ENCODE measurements around the gene CLDN9. TPM values are rescaled to one million over a fixed set of nuclear protein-coding genes. Genes with fewer than 3 reads are reported as not detected.

CLDN9 gene
- total RNA-seq, 1 experiment from 2014 or later = not detected

DNA sequence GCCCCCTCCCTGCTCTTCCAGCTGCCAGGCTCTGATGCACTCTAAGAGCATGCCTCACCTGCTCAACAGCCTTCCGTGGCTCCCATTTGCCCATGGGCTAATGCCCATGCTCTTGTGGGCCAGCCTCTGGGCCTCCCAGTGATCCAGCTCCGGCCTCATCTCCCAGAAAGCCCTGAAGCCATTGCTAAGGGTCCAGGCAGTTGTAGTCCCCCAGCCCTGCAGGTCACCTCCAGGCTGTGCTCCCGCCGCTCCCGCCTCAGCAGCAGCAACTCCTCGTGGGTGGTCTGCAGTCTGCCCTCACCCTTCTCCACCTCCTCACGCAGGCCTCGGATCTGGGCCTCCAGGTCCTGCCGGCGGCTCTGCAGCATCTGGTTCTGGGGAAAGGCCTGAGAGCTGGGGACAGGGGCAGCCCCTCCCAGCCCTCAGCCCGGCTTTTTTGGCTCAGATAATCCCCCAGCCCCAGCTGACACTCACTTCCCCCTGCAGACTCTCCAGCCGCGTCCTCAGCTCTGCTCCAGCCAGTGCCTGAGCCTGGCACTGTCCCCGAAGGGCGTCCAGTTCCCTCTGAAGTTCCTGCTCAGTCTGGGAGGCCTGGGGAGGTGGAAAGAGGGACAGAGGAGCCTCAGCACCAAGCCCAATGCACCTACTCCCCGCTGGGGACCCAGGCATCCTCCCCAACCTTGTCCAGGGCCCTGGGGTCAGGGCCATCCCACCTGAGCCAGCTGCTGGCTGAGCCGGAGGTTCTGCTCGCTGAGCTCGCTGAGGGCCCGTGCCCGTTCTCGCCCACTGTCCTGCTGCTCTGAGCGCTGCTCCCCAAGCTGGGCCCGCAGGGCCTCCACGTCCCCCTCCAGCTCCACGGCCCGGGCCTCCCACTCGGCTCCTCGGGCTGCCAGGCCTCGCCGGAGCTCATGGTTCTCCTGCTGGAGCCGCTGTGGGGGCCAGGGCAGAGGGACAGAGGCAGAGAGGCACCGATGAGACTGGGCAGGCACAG lies 17.8 kb downstream of the CLDN9 start:
- no peak for DNase-seq (ENCODE audit: low read depth in 1 of 2, low spot score in 2 of 2)
- Histone ChIP-seq H3K27me3 (replicated peaks) (peaks cover 43% of the 10 kb centered on the region), H3K4me1 (replicated peaks) (no peaks in the 10 kb centered on the region), H3K9me3 (replicated peaks) (no peaks in the 10 kb centered on the region), H3K36me3 (peaks cover 26% of the 10 kb centered on the region), H3K4me3 (no peak overlapping the region), H3K27ac (no peak overlapping the region)

DNA sequence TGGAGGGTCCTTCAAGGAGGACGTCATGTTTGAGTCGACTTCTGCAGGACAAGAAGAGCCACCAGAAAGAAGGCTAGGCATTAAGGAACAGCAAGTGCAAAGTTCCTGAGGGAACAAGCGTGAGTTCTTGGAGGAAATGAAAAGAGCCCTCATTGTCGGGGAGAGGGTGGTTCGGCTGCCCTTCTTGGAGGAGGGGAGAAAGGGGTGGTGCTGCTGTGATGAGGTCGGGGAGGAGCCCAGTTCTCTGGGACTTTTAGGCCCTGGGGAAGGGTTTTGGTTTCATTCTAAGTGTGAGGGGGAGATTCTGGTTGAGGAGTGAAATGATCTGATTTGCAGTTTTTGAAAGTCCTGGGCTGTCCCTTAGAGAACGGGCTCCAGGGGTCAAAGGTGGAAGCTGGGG lies 19.9 kb downstream of the CLDN9 start:
- peaks cover 7% of the 10 kb centered on the region; the same call in 1 of the 2 replicates for H3K36me3 ChIP-seq
- no peak for DNase-seq (ENCODE audit: low read depth in 1 of 2, low spot score in 2 of 2)
- H3K4me3 ChIP-seq = no peak overlapping the region
- no peaks in the 10 kb centered on the region for H3K4me1 ChIP-seq (replicated peaks)
- H3K27me3 ChIP-seq (replicated peaks) = peaks cover 61% of the 10 kb centered on the region
- no peaks in the 10 kb centered on the region for H3K9me3 ChIP-seq (replicated peaks)
- H3K27ac ChIP-seq = no peak overlapping the region

DNA sequence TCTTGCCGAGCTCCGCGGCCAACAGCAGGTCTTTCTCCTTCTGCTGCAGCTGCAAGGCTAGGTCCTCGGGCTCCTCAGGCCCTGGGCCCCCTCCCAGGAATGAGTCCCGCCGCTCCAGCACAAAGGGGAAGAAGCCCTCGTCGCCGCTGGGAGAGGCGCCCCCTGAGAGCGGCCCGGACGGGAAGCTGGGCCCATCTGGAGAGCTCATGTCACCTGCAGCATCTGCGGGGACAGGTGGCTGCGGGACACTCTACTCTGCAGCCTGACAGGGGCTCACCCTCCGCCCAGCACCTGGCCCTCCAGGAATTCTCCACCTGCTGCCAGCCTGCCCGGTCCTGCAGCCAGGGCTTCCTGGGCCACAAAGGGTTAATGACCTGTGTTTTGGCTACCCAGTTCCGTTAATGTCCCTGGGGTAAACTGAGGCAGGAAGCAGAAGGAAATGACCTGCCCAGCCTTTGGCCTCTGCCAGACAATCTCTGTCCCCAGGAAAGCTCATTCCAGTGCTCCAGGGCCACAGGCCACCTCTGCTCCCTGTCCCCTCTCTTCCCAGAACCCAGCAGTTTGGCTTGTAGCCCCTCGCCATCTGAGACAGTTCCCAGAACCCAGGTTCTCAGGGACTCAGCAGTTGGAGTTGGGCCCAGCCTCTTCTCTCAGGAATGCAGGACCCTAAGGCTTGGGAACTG lies 22.7 kb downstream of the CLDN9 start:
- H3K4me3 ChIP-seq = no peak overlapping the region
- peaks cover 68% of the 10 kb centered on the region for H3K27me3 ChIP-seq (replicated peaks)
- no peak for DNase-seq (ENCODE audit: low read depth in 1 of 2, low spot score in 2 of 2)
- no peaks in the 10 kb centered on the region for H3K36me3 ChIP-seq
- H3K27ac ChIP-seq = no peak overlapping the region
- H3K9me3 ChIP-seq (replicated peaks) = no peaks in the 10 kb centered on the region
- no peaks in the 10 kb centered on the region for H3K4me1 ChIP-seq (replicated peaks)

DNA sequence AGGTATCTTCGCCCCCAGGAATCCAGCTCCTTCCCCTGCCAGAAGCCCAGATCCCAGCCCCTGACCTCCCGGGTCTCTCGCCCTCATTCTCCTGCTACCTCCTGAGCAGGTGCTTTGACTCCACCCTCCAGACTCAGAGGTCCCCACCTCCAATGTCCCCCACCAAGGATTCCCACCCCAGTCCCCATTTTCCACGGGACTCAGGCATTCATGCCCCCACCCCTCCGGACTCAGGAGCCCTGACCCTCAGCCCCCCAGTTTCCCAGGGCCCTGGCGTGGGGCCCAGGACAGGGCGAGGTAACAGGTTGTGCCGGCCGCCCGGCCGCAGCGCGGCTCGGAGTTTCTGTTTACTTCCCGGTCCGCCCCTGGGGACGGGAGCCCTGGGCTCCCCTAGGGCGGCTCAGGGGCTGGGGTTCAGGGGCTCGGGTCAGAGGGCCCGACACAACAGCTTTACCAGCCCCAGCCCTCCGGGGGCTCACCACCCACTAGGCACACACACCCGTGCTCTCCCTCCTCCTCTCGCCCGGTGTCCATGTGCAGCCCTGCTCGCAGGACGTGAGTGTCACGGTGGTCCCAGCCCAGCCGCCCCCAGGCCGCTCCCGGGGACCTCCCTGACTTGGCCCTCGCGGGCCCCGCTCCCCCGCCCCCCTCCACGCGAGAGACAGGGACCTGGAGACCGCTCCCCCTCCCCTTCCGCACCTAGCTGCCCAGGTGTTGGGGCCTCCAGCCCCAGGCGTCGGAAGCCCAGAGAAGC lies 23.4 kb downstream of the CLDN9 start:
- no peak for DNase-seq (ENCODE audit: low read depth in 1 of 2, low spot score in 2 of 2)
- Histone ChIP-seq H3K36me3 (no peaks in the 10 kb centered on the region), H3K27ac (no peak overlapping the region), H3K4me1 (replicated peaks) (no peaks in the 10 kb centered on the region), H3K9me3 (replicated peaks) (no peaks in the 10 kb centered on the region), H3K4me3 (no peak overlapping the region), H3K27me3 (replicated peaks) (peaks cover 75% of the 10 kb centered on the region)

DNA sequence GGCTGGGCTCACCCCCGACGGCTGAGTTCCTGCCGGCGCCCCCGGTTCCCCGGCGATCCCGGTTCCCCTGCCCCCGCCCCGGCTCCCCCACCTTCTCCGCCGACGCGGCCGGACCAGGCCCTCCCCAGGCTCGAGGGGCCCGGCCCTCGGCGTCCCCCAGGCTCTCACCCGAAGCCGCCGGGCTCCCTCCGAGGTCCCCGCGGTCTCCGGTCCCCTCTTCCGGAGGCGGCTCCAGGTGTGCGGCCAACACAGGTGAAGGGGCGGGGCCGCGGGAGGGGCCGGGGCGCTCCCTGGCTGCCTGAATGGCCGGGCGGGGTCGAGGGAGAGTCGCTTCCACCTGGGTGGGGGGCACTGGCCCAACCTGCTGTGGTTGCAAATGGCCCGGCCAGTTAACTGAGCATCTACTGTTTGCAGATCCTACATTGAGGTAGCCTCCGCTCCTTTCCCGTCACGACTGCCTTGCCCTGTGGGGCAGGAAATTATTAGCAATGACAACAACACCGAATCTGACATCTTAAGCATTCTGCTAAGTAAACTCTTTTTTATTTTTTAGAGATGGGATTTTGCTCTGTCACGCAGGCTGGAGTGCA lies 24.1 kb downstream of the CLDN9 start, which contains the start of gene BICDL2:
BICDL2 (minus strand) TSS at position 219 of the 590 bp plus-strand sequence. CDS start 1,448 bp downstream, outside the sequence.
- no peak within 1 kb of the TSS for H3K4me3 ChIP-seq
- no peak for DNase-seq (ENCODE audit: low read depth in 1 of 2, low spot score in 2 of 2)
- no peak within 1 kb of the TSS for H3K27ac ChIP-seq
- no peaks in the 10 kb centered on the region for H3K4me1 ChIP-seq (replicated peaks)
- H3K36me3 ChIP-seq = no peaks in the 10 kb centered on the region
- H3K9me3 ChIP-seq (replicated peaks) = no peaks in the 10 kb centered on the region
- peaks cover 73% of the 10 kb centered on the region for H3K27me3 ChIP-seq (replicated peaks)

DNA sequence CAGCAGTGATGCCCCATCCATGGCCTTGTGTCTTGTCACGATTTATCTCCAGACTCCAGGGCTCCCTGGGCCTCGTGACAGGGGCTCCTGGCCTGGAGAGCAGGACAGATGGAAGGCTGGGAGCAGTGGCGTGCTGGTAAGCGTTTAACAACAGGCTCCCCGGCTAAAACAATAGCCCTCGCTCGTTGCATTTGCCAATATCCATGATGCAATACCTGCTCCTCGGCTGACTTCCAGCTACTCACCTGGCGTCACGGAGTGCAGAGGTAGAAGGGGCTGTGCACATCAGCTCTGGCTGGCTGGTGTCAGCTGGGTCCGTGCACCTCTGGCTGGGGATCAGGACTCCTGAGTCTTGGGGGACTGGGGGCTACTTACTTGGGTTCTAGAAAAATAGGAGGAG lies 25.5 kb downstream of the CLDN9 start:
- Histone ChIP-seq H3K27me3 (replicated peaks) (peaks cover 66% of the 10 kb centered on the region), H3K36me3 (no peaks in the 10 kb centered on the region), H3K9me3 (replicated peaks) (no peaks in the 10 kb centered on the region), H3K4me1 (replicated peaks) (no peaks in the 10 kb centered on the region), H3K4me3 (no peak overlapping the region), H3K27ac (no peak overlapping the region)
- DNase-seq (ENCODE audit: low read depth in 1 of 2, low spot score in 2 of 2) = no peak

DNA sequence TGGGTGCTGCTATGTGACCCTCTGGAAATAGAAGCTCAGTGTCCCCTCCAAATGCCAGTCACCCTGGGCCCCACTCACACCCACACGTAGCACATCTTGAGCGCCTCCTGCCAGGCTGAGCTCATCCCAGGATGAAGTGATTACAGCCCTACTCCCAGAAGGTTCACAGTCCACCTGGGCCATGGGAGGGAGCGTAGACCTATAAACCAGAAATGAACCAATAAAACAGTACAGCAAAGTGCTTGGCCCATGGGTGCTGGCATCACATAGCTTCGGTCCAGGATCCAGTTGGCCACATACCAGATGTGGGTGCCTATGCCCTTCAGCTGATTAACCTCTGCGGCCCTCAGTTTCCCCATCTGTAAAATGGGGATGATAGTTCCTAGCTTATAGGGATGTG lies 26.2 kb downstream of the CLDN9 start:
- Histone ChIP-seq H3K27ac (no peak overlapping the region), H3K4me1 (replicated peaks) (no peaks in the 10 kb centered on the region), H3K4me3 (no peak overlapping the region), H3K27me3 (replicated peaks) (peaks cover 64% of the 10 kb centered on the region), H3K36me3 (no peaks in the 10 kb centered on the region), H3K9me3 (replicated peaks) (no peaks in the 10 kb centered on the region)
- no peak for DNase-seq (ENCODE audit: low read depth in 1 of 2, low spot score in 2 of 2)

DNA sequence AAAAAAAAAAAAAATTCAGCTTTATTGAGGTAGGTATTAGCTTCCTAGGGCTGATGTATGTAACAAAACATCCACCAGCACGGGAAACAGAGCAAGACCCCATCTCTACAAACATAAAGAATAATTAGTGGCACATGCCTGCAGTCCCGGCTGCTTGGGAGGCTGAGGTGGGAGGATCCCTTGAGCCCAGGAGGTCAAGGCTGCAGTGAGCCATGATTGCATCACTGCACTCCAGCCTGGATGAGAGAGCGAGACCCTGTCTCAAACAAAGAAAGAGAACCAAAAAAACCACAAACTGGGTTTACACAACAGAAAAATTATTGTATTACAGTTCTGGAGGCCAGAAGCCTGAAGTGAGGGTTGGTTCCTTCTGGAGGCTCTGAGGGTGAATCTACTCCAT lies 29.7 kb downstream of the CLDN9 start:
- Histone ChIP-seq H3K36me3 (no peaks in the 10 kb centered on the region), H3K27ac (no peak overlapping the region), H3K4me1 (replicated peaks) (peaks cover 13% of the 10 kb centered on the region), H3K27me3 (replicated peaks) (peaks cover 74% of the 10 kb centered on the region), H3K9me3 (replicated peaks) (peaks cover 9% of the 10 kb centered on the region), H3K4me3 (no peak overlapping the region)
- DNase-seq (ENCODE audit: low read depth in 1 of 2, low spot score in 2 of 2) = no peak

DNA sequence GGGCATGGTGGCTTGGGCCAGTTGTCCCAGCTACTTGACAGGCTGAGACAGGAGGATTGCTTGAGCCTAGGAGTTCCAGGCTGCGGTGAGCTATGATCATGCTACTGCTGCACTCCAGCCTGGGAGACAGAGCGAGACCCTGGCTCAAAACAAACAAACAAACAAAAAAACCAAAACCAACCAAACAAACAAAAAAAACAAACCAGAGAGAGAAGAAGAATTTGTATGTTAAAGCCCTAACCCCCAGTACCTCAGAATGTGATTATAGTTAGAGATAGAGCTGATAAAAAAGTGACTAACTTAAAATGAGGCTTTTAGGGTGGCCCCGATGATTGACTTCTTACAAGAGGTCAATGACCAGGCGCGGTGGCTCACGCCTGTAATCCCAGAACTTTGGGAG lies 32.0 kb downstream of the CLDN9 start:
- Histone ChIP-seq H3K36me3 (no peaks in the 10 kb centered on the region), H3K27ac (no peak overlapping the region), H3K4me3 (no peak overlapping the region), H3K27me3 (replicated peaks) (peaks cover 81% of the 10 kb centered on the region), H3K9me3 (replicated peaks) (peaks cover 9% of the 10 kb centered on the region), H3K4me1 (replicated peaks) (peaks cover 13% of the 10 kb centered on the region)
- no peak for DNase-seq (ENCODE audit: low read depth in 1 of 2, low spot score in 2 of 2)

DNA sequence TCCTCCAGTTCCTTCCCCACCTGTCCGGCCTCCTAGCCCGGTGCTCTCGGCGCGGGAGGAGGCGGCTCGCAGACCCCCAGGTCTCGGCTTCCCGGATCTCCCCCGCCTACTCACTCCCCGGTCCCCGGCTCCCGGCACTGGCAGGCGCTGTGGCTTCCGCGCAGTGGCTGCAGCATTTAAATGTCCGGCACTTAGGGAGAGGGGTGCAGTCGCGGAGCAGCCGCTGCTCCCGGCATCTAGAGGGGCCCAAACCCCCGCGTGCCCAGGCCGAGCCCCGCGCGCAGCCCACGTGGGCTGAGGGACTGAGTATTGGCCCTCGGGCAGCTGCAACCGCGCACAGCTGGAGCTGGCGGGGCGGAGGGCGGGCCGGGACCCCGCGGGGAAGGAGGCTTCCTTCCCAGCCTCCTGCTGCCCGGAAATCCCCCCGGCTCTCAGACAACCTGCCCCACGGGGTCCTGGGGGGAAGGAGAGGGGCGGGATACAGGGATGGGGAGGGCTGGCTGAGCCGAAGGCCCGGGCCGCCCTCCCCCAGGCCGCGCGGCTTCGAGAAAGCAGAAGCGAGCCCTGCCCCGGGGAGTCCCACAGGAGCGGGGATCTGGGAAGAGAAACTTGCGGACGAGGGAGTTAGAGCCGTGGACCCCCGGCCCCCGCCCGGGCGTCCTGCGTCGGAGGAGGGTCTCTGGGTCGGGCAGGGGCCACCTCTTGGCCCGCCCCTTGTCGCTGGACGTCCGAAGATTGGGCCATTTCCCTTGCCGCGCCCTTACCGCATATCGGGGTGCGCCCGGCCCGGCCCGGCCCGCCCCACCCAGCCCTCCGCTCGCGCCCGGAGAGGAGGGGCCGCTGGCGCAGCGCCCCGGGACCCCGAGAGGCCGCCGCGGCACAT lies 33.3 kb downstream of the CLDN9 start, which contains the start of gene MMP25:
MMP25 (plus strand) TSS at position 804 of the 883 bp plus-strand sequence. CDS start 357 bp downstream, outside the sequence.
- peak within 1 kb of the TSS; percentile 20 for H3K4me3 ChIP-seq
- H3K27me3 ChIP-seq (replicated peaks) = peaks cover 83% of the 10 kb centered on the region
- H3K36me3 ChIP-seq = no peaks in the 10 kb centered on the region
- peaks cover 9% of the 10 kb centered on the region for H3K9me3 ChIP-seq (replicated peaks)
- DNase-seq (ENCODE audit: low read depth in 1 of 2, low spot score in 2 of 2) = no peak
- H3K4me1 ChIP-seq (replicated peaks) = peaks cover 13% of the 10 kb centered on the region
- H3K27ac ChIP-seq = no peak within 1 kb of the TSS

DNA sequence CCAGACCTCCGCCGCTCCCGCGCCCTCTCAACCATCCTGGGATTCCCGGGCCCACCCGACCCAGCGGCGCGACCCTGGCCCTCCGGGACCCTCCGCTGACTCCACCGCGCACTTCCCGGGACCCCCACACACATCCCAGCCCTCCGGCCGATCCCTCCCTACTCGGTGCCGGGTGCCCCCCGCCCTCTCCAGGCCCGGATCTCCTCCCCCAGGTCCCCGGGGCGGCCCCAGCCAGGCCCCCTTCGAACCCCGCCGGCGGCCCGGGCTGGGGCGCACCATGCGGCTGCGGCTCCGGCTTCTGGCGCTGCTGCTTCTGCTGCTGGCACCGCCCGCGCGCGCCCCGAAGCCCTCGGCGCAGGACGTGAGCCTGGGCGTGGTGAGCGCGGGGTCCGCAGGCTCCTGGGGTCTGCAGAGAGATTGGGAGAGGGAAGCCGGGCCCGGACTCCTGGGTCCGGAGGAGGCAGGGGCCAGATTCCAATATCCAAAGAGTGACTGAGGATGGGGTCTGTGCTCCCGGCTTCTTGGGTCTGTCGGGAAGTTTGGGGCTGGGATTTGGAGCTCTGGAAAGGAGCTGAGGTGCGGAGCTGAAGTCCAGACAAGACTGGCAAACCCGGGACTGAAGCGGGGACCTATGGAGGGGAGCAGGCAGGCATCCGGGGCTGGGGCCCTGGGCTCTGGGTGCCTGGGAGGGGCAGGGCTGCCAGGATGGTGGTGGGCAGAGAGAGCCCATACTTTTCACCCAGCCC lies 34.1 kb downstream of the CLDN9 start:
- no peak overlapping the region for H3K4me3 ChIP-seq
- H3K4me1 ChIP-seq (replicated peaks) = peaks cover 13% of the 10 kb centered on the region
- no peaks in the 10 kb centered on the region for H3K36me3 ChIP-seq
- no peak for DNase-seq (ENCODE audit: low read depth in 1 of 2, low spot score in 2 of 2)
- peaks cover 77% of the 10 kb centered on the region for H3K27me3 ChIP-seq (replicated peaks)
- H3K9me3 ChIP-seq (replicated peaks) = peaks cover 9% of the 10 kb centered on the region
- no peak overlapping the region for H3K27ac ChIP-seq

DNA sequence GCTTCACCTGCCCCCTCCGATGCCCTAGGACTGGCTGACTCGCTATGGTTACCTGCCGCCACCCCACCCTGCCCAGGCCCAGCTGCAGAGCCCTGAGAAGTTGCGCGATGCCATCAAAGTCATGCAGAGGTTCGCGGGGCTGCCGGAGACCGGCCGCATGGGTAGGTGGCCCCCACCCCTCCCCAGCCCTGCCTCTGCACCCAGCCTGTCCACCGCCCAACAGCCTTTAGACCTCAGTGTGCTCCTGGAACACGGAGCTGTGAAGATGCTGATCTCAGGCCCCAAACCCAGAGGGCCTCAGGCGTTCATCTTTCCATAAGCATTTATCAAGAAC lies 34.6 kb downstream of the CLDN9 start:
- Histone ChIP-seq H3K27me3 (replicated peaks) (peaks cover 77% of the 10 kb centered on the region), H3K36me3 (no peaks in the 10 kb centered on the region), H3K27ac (no peak overlapping the region), H3K9me3 (replicated peaks) (peaks cover 9% of the 10 kb centered on the region), H3K4me1 (replicated peaks) (peaks cover 13% of the 10 kb centered on the region), H3K4me3 (no peak overlapping the region)
- no peak for DNase-seq (ENCODE audit: low read depth in 1 of 2, low spot score in 2 of 2)
